Progenitor cell of endocrine pancreas (in vitro differentiated cells): Measurements from ENCODE around the gene KCND1. TPM values are rescaled to one million over a fixed set of nuclear protein-coding genes. Genes with fewer than 3 reads are reported as not detected.

Experiments
- DNase-seq: peaks from one replicate; pipeline ENCODE4 v3.0.0; 2021; ENCODE audit warnings: low spot score; ENCODE audit not compliant: unreplicated experiment
- H3K27ac Mint-ChIP-seq: 2 replicates; pipeline ENCODE4 v1.8.0; 2021; ENCODE audit warnings: mild to moderate bottlenecking, moderate library complexity, mixed read lengths
- H3K27me3 Mint-ChIP-seq: 2 replicates; pipeline ENCODE4 v1.8.0; 2021; ENCODE audit warnings: mixed read lengths
- H3K36me3 Mint-ChIP-seq: 2 replicates; pipeline ENCODE4 v1.8.0; 2022; ENCODE audit warnings: mixed read lengths; ENCODE audit not compliant: insufficient read depth
- H3K4me1 Mint-ChIP-seq: 2 replicates; pipeline ENCODE4 v1.8.0; 2021; ENCODE audit warnings: low read depth, mixed read lengths
- H3K4me3 Mint-ChIP-seq: 2 replicates; pipeline ENCODE4 v1.8.0; 2021; ENCODE audit warnings: low read depth, mild to moderate bottlenecking, moderate library complexity, mixed read lengths
- H3K9me3 Mint-ChIP-seq: 2 replicates; pipeline ENCODE4 v1.8.0; 2021; ENCODE audit warnings: low read depth, mixed read lengths
- total RNA-seq: library from RNA; stranded (reverse); gene quantifications from 2 replicates; pipeline ENCODE4 v1.2.1, GENCODE V29; 2021
- TF ChIP-seq, protein P1 (sequence below): fragments of 200-600 bp; sonication (generic); IDR thresholded peaks from one replicate; pipeline ENCODE4 v1.5.0; 2021; ENCODE audit warnings: antibody characterized with exemption, mild to moderate bottlenecking; ENCODE audit not compliant: unreplicated experiment

Gene KCND1
- total RNA-seq, 1 donor from 2014 or later = 8.2 TPM

GRCh38 chrX:48948589-48948988, 23.1 kb downstream of the KCND1 start:
- TF ChIP-seq, protein P1, sequence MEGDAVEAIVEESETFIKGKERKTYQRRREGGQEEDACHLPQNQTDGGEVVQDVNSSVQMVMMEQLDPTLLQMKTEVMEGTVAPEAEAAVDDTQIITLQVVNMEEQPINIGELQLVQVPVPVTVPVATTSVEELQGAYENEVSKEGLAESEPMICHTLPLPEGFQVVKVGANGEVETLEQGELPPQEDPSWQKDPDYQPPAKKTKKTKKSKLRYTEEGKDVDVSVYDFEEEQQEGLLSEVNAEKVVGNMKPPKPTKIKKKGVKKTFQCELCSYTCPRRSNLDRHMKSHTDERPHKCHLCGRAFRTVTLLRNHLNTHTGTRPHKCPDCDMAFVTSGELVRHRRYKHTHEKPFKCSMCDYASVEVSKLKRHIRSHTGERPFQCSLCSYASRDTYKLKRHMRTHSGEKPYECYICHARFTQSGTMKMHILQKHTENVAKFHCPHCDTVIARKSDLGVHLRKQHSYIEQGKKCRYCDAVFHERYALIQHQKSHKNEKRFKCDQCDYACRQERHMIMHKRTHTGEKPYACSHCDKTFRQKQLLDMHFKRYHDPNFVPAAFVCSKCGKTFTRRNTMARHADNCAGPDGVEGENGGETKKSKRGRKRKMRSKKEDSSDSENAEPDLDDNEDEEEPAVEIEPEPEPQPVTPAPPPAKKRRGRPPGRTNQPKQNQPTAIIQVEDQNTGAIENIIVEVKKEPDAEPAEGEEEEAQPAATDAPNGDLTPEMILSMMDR = no peak
- H3K4me3 Mint-ChIP-seq = no peak overlapping the region

DNA sequence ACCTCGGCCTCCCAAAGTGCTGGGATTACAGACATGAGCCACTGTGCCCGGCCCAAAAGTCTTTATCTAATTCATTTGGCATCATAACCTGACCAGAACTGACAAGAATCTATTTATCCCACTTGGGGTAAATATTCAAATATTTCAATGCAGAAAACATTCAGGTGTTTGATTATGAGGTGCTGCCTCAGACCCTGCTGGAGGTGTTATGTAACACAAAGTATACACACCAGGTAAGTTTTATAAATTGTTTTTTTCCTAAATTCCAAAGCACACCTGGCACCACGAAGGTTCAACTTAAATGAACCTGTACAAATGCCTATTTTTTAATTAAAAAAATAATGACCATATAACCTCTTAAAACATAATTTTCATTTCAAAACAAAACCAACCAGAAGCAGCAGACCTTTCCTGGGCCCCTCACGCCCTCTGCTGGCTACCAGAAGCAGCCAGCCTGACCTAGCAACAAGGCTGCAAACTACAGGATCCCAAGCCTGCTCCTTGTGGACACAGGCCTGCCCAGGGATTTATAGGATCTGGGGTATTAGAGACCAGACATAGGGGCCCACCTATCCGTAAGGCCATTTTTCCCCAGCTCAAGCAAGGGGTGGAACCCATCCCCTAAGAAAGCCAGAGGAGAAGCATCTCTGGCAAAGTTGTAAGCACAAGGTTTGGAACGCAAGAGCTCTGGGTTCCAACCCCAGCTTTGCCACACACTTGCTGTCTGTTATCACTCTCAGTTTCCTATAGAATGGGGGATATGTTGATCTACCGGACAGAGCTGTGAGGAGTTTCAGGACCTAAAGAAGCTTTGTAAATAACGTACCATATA, 25.9 kb downstream of the KCND1 start:
- no peaks in the 10 kb centered on the region for H3K36me3 Mint-ChIP-seq
- TF ChIP-seq, protein P1 = peak; percentile 75
- H3K4me1 Mint-ChIP-seq = no peaks in the 10 kb centered on the region
- DNase-seq = no peak
- H3K27me3 Mint-ChIP-seq = no peaks in the 10 kb centered on the region
- peak overlapping the region; percentile 45 for H3K27ac Mint-ChIP-seq
- no peaks in the 10 kb centered on the region for H3K9me3 Mint-ChIP-seq
- H3K4me3 Mint-ChIP-seq = no peak overlapping the region

More at GRCh38 chrX:48948589-48948988, 23.1 kb downstream of the KCND1 start:
- no peaks in the 10 kb centered on the region for H3K27me3 Mint-ChIP-seq
- no peaks in the 10 kb centered on the region for H3K9me3 Mint-ChIP-seq
- no peak overlapping the region for H3K27ac Mint-ChIP-seq
- no peak for DNase-seq
- no peaks in the 10 kb centered on the region for H3K36me3 Mint-ChIP-seq
- no peaks in the 10 kb centered on the region for H3K4me1 Mint-ChIP-seq

DNA sequence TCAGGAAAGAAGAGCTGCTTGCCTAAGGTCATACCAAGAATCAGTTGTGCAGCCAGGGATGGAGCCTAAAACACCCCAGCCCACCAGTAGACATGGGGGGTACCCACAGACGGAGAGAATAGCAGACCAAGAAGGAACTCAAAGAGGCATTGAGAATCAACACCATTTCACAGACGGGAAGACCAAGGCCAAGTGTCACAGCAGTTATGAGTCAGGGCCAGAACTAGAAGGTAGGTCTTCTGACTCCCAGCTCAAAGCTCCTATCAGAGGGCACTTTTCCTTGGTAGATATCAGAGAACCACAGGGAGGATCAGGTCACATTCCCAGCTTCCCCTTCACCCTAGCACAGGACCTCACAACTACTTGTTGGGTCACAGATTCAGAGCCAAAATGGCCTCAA, 28.7 kb downstream of the KCND1 start:
- Mint-ChIP-seq H3K36me3 (peaks cover 3% of the 10 kb centered on the region), H3K27ac (no peak overlapping the region), H3K4me3 (no peak overlapping the region), H3K4me1 (no peaks in the 10 kb centered on the region), H3K9me3 (peaks cover 9% of the 10 kb centered on the region), H3K27me3 (no peaks in the 10 kb centered on the region)
- TF ChIP-seq, protein P1 = no peak
- DNase-seq = no peak

DNA sequence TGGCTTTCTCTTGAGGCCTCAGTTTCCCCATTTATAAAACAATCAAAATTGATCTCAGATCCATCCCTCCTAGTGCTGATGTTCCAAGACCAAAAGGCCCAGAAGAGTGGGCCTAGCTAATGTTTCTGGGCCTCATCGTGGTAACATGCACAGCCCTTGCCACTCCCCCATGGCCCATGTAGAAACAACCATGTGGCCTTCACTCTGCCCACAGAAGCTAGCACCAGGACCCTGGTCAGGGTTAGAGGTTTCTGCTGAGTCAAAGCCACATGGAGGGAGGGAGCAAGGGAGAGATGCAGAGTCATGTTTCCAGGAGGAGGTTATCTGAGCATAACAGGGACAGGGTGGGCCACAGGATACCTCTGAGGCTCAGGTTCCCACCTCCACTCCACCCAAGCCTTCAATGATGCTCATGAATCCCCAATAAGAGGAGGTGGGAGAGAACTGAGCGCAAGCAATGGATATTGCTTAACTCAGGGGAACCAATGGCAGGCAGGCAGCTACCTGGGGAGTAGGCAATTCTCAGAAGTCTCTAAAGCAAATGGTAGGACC, 31.2 kb downstream of the KCND1 start:
- DNase-seq = no peak
- Mint-ChIP-seq H3K4me1 (no peaks in the 10 kb centered on the region), H3K4me3 (no peak overlapping the region), H3K27me3 (no peaks in the 10 kb centered on the region), H3K27ac (no peak overlapping the region), H3K36me3 (peaks cover 3% of the 10 kb centered on the region), H3K9me3 (peaks cover 10% of the 10 kb centered on the region)
- TF ChIP-seq, protein P1 = no peak

- Mint-ChIP-seq H3K36me3 (peaks cover 5% of the 10 kb centered on the region), H3K27me3 (no peaks in the 10 kb centered on the region), H3K4me3 (no peak overlapping the region), H3K4me1 (no peaks in the 10 kb centered on the region), H3K27ac (no peak overlapping the region), H3K9me3 (peaks cover 10% of the 10 kb centered on the region)
- TF ChIP-seq, protein P1 = no peak
- DNase-seq = no peak
Measured at GRCh38 chrX:48939524-48940228, 32.0 kb downstream of the KCND1 start.
